HEK293 (cell line): ENCODE results near the gene UBAC2.

ENCODE experiments used
- CTCF ChIA-PET: fragments of 350-600 bp; formaldehyde crosslinking; extraction: SDS; loops from one replicate; lab custom pipeline; 2021; ENCODE audit warnings: antibody characterized with exemption; lab: Yijun Ruan, JAX
- POLR2A ChIA-PET: fragments of 300-600 bp; formaldehyde crosslinking; extraction: SDS; loops from one replicate; lab custom pipeline; 2020; ENCODE audit warnings: antibody characterized with exemption, inconsistent platforms; lab: Yijun Ruan, JAX
- H3K27ac ChIP-seq: fragments of 200-500 bp; sonication (Bioruptor generic); 2 replicates; pipeline ENCODE4 v1.5.1; 2014; ENCODE audit warnings: low read depth, low read length, control low read depth, inconsistent platforms; ENCODE audit errors: extremely low read depth
- H3K36me3 ChIP-seq, 2 experiments: fragments of 200-500 bp in 1 of 2; sonication (Bioruptor generic) in 1 of 2; 1 replicate in 1 of 2; 2 replicates in 1 of 2; pipeline ENCODE4 v1.5.1; 2014 to 2017; ENCODE audit warnings: inconsistent platforms in 2 of 2, low read length in 2 of 2; ENCODE audit not compliant: control insufficient read depth in 2 of 2, insufficient read depth in 1 of 2
- H3K4me1 ChIP-seq: fragments of 200-500 bp; sonication (Bioruptor generic); 2 replicates; pipeline ENCODE4 v1.5.1; 2014; ENCODE audit warnings: mild to moderate bottlenecking, low read length, inconsistent platforms; ENCODE audit not compliant: control insufficient read depth, insufficient read depth
- H3K4me3 ChIP-seq: 2 replicates; pipeline ENCODE4 v1.5.1; 2011; ENCODE audit warnings: low read depth, mild to moderate bottlenecking, control low read depth, low read length, moderate library complexity
- H3K9me3 ChIP-seq: fragments of 200-500 bp; sonication (Bioruptor generic); 2 replicates; pipeline ENCODE4 v1.5.1; 2014; ENCODE audit warnings: low read depth, low read length, inconsistent platforms; ENCODE audit not compliant: control insufficient read depth, insufficient read depth
- GLI4 ChIP-seq: fragments of 450-650 bp; formaldehyde crosslinking; IDR thresholded peaks from 2 replicates; pipeline ENCODE4 v1.5.1; 2016; ENCODE audit warnings: missing biosample characterization, missing genetic modification characterization
- KLF8 ChIP-seq: fragments of 450-650 bp; formaldehyde crosslinking; IDR thresholded peaks from 2 replicates; pipeline ENCODE4 v1.5.1; 2016; ENCODE audit warnings: missing biosample characterization, missing genetic modification characterization
- MZF1 ChIP-seq: fragments of 450-650 bp; formaldehyde crosslinking; IDR thresholded peaks from 2 replicates; pipeline ENCODE4 v1.5.1; 2017; ENCODE audit warnings: missing biosample characterization, missing genetic modification characterization, borderline replicate concordance
- YY1 ChIP-seq: fragments of 450-650 bp; formaldehyde crosslinking; IDR thresholded peaks from 2 replicates; pipeline ENCODE4 v1.5.1; 2018; ENCODE audit warnings: missing biosample characterization, missing genetic modification characterization
- YY2 ChIP-seq: fragments of 450-650 bp; formaldehyde crosslinking; IDR thresholded peaks from 2 replicates; pipeline ENCODE4 v1.5.1; 2016; ENCODE audit warnings: missing biosample characterization, missing genetic modification characterization
- ZEB2 ChIP-seq: fragments of 450-650 bp; formaldehyde crosslinking; IDR thresholded peaks from 2 replicates; pipeline ENCODE4 v1.5.1; 2016; ENCODE audit warnings: missing biosample characterization, missing genetic modification characterization
- ZFP3 ChIP-seq: fragments of 450-650 bp; formaldehyde crosslinking; IDR thresholded peaks from 2 replicates; pipeline ENCODE4 v1.5.1; 2016; ENCODE audit warnings: low read depth, missing biosample characterization, missing genetic modification characterization
- ZFP69B ChIP-seq: fragments of 450-650 bp; formaldehyde crosslinking; IDR thresholded peaks from 2 replicates; pipeline ENCODE4 v1.5.1; 2016; ENCODE audit warnings: missing biosample characterization, missing genetic modification characterization
- ZNF112 ChIP-seq: fragments of 450-650 bp; formaldehyde crosslinking; IDR thresholded peaks from 2 replicates; pipeline ENCODE4 v1.5.0; 2017; ENCODE audit warnings: missing biosample characterization, missing genetic modification characterization
- ZNF155 ChIP-seq: fragments of 450-650 bp; formaldehyde crosslinking; IDR thresholded peaks from 2 replicates; pipeline ENCODE4 v1.5.1; 2016; ENCODE audit warnings: missing biosample characterization, missing genetic modification characterization
- ZNF2 ChIP-seq: fragments of 450-650 bp; formaldehyde crosslinking; IDR thresholded peaks from 2 replicates; pipeline ENCODE4 v1.5.1; 2016; ENCODE audit warnings: missing biosample characterization, missing genetic modification characterization
- ZNF221 ChIP-seq: fragments of 450-650 bp; formaldehyde crosslinking; IDR thresholded peaks from 2 replicates; pipeline ENCODE4 v1.5.1; 2017; ENCODE audit warnings: missing biosample characterization, missing genetic modification characterization, borderline replicate concordance
- ZNF248 ChIP-seq: fragments of 450-650 bp; formaldehyde crosslinking; IDR thresholded peaks from 2 replicates; pipeline ENCODE4 v1.5.1; 2017; ENCODE audit warnings: missing biosample characterization, missing genetic modification characterization
- ZNF292 ChIP-seq: fragments of 450-650 bp; formaldehyde crosslinking; IDR thresholded peaks from 2 replicates; pipeline ENCODE4 v1.5.1; 2016; ENCODE audit warnings: low read depth, missing biosample characterization, missing genetic modification characterization, borderline replicate concordance
- ZNF311 ChIP-seq: fragments of 450-650 bp; formaldehyde crosslinking; IDR thresholded peaks from 2 replicates; pipeline ENCODE4 v1.5.1; 2017; ENCODE audit warnings: missing biosample characterization, missing genetic modification characterization, borderline replicate concordance
- ZNF366 ChIP-seq: fragments of 450-650 bp; formaldehyde crosslinking; conservative IDR thresholded peaks from 2 replicates; pipeline ENCODE4 v1.5.1; 2016; ENCODE audit warnings: missing biosample characterization, missing genetic modification characterization
- ZNF394 ChIP-seq: fragments of 450-650 bp; formaldehyde crosslinking; IDR thresholded peaks from 2 replicates; pipeline ENCODE4 v1.5.1; 2016; ENCODE audit warnings: missing biosample characterization, missing genetic modification characterization, mild to moderate bottlenecking, moderate library complexity, borderline replicate concordance
- ZNF571 ChIP-seq: fragments of 450-650 bp; formaldehyde crosslinking; IDR thresholded peaks from 2 replicates; pipeline ENCODE4 v1.5.0; 2017; ENCODE audit warnings: missing biosample characterization, missing genetic modification characterization
- ZNF610 ChIP-seq: fragments of 450-650 bp; formaldehyde crosslinking; IDR thresholded peaks from 2 replicates; pipeline ENCODE4 v1.5.1; 2016; ENCODE audit warnings: missing biosample characterization, missing genetic modification characterization, borderline replicate concordance
- ZNF76 ChIP-seq: fragments of 450-650 bp; formaldehyde crosslinking; IDR thresholded peaks from 2 replicates; pipeline ENCODE4; 2016; ENCODE audit warnings: low read depth, missing biosample characterization, missing genetic modification characterization, borderline replicate concordance
- ZSCAN23 ChIP-seq: fragments of 450-650 bp; formaldehyde crosslinking; IDR thresholded peaks from 2 replicates; pipeline ENCODE4 v1.5.1; 2016; ENCODE audit warnings: missing biosample characterization, missing genetic modification characterization
- TF ChIP-seq, protein P1 (sequence below): fragments of 450-650 bp; formaldehyde crosslinking; IDR thresholded peaks from 2 replicates; pipeline ENCODE4 v1.5.1; 2017; ENCODE audit warnings: missing biosample characterization, missing genetic modification characterization
- TF ChIP-seq, protein P2 (sequence below): fragments of 450-650 bp; formaldehyde crosslinking; IDR thresholded peaks from 2 replicates; pipeline ENCODE4 v1.5.1; 2016; ENCODE audit warnings: missing biosample characterization, missing genetic modification characterization
- TF ChIP-seq, protein P3 (sequence below): fragments of 450-650 bp; formaldehyde crosslinking; optimal IDR thresholded peaks from 2 replicates; pipeline ENCODE3; 2016; ENCODE audit warnings: missing biosample characterization, mild to moderate bottlenecking, missing genetic modification characterization
- TF ChIP-seq, protein P4 (sequence below): fragments of 450-650 bp; formaldehyde crosslinking; IDR thresholded peaks from 2 replicates; pipeline ENCODE4 v1.5.1; 2016; ENCODE audit warnings: missing biosample characterization, missing genetic modification characterization
- TF ChIP-seq, protein P5 (sequence below): fragments of 450-650 bp; formaldehyde crosslinking; IDR thresholded peaks from 2 replicates; pipeline ENCODE4 v1.5.1; 2016; ENCODE audit warnings: missing biosample characterization, missing genetic modification characterization
- TF ChIP-seq, protein P6 (sequence below): fragments of 450-650 bp; formaldehyde crosslinking; IDR thresholded peaks from 2 replicates; pipeline ENCODE4 v1.5.1; 2016; ENCODE audit warnings: missing biosample characterization, missing genetic modification characterization

Gene UBAC2

DNA sequence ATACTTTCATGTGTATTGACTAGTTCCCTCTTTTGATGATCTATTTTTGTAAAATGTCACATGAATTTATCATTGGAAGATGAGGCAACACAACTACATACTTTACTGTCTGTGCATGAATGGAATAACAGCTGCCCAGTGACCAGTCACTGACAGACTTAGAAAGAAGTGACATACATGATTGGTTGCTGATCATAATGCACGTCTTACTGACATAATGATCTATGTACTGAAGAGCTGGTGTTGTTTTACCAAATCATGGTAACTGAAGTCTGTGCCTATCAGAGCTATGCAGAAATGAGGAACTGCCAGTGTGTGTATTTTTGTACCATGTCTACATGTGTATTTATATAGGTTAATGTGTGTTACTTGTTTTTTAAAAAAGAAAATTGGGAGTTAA is 31.1 kb downstream of the UBAC2 start:
- ChIA-PET POLR2A (no interaction called here), CTCF (interaction anchor here (0.6 to 1.0 kb wide), 2 partner anchors 49 to 205 kb away, joined by 3 to 4 read pairs; no protein-coding TSS in a partner anchor)
- H3K36me3 ChIP-seq = no peaks in the 10 kb centered on the region
- H3K4me1 ChIP-seq = peaks cover 6% of the 10 kb centered on the region
- H3K27ac ChIP-seq = no peak overlapping the region
- H3K4me3 ChIP-seq = no peak overlapping the region
- no peaks in the 10 kb centered on the region for H3K9me3 ChIP-seq
- TF ChIP-seq ZNF2 (no peak), ZFP69B (tag by site-specific recombination) (no peak), ZNF221 (tag by site-specific recombination) (no peak), ZNF571 (tag by site-specific recombination) (no peak), ZNF292 (tag by site-specific recombination) (no peak), ZSCAN23 (tag by site-specific recombination) (no peak), ZNF366 (tag by site-specific recombination) (no peak), MZF1 (tag by site-specific recombination) (no peak), ZNF394 (no peak), ZNF112 (tag by site-specific recombination) (no peak), ZFP3 (tag by site-specific recombination) (no peak)
- TF ChIP-seq, protein P1, sequence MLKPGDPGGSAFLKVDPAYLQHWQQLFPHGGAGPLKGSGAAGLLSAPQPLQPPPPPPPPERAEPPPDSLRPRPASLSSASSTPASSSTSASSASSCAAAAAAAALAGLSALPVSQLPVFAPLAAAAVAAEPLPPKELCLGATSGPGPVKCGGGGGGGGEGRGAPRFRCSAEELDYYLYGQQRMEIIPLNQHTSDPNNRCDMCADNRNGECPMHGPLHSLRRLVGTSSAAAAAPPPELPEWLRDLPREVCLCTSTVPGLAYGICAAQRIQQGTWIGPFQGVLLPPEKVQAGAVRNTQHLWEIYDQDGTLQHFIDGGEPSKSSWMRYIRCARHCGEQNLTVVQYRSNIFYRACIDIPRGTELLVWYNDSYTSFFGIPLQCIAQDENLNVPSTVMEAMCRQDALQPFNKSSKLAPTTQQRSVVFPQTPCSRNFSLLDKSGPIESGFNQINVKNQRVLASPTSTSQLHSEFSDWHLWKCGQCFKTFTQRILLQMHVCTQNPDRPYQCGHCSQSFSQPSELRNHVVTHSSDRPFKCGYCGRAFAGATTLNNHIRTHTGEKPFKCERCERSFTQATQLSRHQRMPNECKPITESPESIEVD (tag by site-specific recombination) = no peak
- TF ChIP-seq, protein P2, sequence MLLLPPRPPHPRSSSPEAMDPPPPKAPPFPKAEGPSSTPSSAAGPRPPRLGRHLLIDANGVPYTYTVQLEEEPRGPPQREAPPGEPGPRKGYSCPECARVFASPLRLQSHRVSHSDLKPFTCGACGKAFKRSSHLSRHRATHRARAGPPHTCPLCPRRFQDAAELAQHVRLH = no peak
- TF ChIP-seq, protein P3, sequence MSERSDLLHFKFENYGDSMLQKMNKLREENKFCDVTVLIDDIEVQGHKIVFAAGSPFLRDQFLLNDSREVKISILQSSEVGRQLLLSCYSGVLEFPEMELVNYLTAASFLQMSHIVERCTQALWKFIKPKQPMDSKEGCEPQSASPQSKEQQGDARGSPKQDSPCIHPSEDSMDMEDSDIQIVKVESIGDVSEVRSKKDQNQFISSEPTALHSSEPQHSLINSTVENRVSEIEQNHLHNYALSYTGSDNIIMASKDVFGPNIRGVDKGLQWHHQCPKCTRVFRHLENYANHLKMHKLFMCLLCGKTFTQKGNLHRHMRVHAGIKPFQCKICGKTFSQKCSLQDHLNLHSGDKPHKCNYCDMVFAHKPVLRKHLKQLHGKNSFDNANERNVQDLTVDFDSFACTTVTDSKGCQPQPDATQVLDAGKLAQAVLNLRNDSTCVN = no peak

DNA sequence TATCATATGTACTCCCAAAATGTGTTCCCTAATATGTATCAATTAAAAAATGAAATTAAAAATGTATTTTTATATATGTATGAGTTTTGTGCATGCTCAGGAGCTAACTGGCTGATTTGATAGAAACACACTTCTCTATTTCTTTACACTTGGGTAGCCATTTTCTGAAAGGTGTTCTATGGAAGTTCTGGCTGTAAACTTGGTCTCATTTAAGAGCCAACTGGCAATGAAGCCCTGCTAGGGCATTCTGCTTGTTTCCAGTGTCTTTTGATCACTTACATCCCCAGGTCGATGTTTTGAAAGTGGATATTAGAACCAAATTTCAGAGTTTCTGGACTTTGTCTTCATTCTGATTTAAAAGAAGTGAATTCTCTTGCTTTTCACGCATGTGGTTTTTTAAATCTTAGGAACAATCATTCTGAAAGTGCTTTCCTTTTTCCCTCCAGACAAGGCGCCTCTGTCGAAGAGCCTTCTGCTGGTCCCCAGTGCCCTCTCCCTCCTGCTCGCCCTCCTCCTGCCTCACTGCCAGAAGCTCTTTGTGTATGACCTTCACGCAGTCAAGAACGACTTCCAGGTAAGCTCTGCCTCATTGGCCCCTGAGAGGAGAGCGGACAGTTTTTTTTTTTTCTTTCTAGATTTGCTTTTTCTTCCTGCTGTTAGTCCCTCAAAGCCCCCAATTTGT is 37.5 kb downstream of the UBAC2 start:
- Histone ChIP-seq H3K4me1 (no peaks in the 10 kb centered on the region), H3K27ac (no peak overlapping the region), H3K9me3 (no peaks in the 10 kb centered on the region), H3K36me3 (peaks cover 3 to 18% of the 10 kb centered on the region in 2 experiments; a peak in 2 of 3 replicates), H3K4me3 (no peak overlapping the region)
- CTCF ChIA-PET = interaction anchor here (0.6 to 1.1 kb wide), 5 partner anchors 31 to 272 kb away, joined by 3 to 5 read pairs (median 4); no protein-coding TSS in a partner anchor
- POLR2A ChIA-PET = no interaction called here
- TF ChIP-seq ZNF248 (tag by site-specific recombination) = no peak
- TF ChIP-seq GLI4 = no peak
- TF ChIP-seq ZNF2 = no peak
- TF ChIP-seq, protein P4, sequence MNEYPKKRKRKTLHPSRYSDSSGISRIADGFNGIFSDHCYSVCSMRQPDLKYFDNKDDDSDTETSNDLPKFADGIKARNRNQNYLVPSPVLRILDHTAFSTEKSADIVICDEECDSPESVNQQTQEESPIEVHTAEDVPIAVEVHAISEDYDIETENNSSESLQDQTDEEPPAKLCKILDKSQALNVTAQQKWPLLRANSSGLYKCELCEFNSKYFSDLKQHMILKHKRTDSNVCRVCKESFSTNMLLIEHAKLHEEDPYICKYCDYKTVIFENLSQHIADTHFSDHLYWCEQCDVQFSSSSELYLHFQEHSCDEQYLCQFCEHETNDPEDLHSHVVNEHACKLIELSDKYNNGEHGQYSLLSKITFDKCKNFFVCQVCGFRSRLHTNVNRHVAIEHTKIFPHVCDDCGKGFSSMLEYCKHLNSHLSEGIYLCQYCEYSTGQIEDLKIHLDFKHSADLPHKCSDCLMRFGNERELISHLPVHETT = no peak
- TF ChIP-seq ZNF311 (tag by site-specific recombination) = no peak
- TF ChIP-seq ZNF76 = no peak
- no peak for TF ChIP-seq YY2
- TF ChIP-seq ZNF155 (tag by site-specific recombination) = no peak
- no peak for TF ChIP-seq KLF8
- no peak for TF ChIP-seq YY1 (tag by site-specific recombination)
- no peak for TF ChIP-seq ZNF610
- TF ChIP-seq, protein P5, sequence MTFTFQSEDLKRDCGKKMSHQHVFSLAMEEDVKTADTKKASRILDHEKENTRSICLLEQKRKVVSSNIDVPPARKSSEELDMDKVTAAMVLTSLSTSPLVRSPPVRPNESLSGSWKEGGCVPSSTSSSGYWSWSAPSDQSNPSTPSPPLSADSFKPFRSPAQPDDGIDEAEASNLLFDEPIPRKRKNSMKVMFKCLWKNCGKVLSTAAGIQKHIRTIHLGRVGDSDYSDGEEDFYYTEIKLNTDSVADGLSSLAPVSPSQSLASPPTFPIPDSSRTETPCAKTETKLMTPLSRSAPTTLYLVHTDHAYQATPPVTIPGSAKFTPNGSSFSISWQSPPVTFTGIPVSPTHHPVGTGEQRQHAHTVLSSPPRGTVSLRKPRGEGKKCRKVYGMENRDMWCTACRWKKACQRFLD = no peak
- TF ChIP-seq, protein P6, sequence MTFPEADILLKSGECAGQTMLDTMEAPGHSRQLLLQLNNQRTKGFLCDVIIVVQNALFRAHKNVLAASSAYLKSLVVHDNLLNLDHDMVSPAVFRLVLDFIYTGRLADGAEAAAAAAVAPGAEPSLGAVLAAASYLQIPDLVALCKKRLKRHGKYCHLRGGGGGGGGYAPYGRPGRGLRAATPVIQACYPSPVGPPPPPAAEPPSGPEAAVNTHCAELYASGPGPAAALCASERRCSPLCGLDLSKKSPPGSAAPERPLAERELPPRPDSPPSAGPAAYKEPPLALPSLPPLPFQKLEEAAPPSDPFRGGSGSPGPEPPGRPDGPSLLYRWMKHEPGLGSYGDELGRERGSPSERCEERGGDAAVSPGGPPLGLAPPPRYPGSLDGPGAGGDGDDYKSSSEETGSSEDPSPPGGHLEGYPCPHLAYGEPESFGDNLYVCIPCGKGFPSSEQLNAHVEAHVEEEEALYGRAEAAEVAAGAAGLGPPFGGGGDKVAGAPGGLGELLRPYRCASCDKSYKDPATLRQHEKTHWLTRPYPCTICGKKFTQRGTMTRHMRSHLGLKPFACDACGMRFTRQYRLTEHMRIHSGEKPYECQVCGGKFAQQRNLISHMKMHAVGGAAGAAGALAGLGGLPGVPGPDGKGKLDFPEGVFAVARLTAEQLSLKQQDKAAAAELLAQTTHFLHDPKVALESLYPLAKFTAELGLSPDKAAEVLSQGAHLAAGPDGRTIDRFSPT = no peak
- no peak for TF ChIP-seq ZEB2 (tag by site-specific recombination)
